GM12872 (cell line): Measurements from ENCODE around the gene SMIM5.

Source experiments
- CTCF ChIP-seq: IDR thresholded peaks from 3 replicates; pipeline ENCODE4 v1.5.1; 2011; ENCODE audit warnings: low read depth, mild to moderate bottlenecking, low read length, moderate library complexity; ENCODE audit not compliant: insufficient read depth

The SMIM5 gene

GRCh38 chr17:75629157-75629556, 4.1 kb upstream of the SMIM5 start:
- no peak for TF ChIP-seq CTCF

GRCh38 chr17:75630071-75630917, 2.9 kb upstream of the SMIM5 start:
- TF ChIP-seq CTCF = no peak

- no peak for TF ChIP-seq CTCF
Measured at GRCh38 chr17:75631353-75631752, 1.9 kb upstream of the SMIM5 start.

- no peak for TF ChIP-seq CTCF
Measured at GRCh38 chr17:75632428-75632827, 806 bp upstream of the SMIM5 start.

GRCh38 chr17:75633486-75634375, 497 bp downstream of the SMIM5 start:
- TF ChIP-seq CTCF = peak; percentile 70

GRCh38 chr17:75634376-75634740, 1.1 kb downstream of the SMIM5 start:
- no peak for TF ChIP-seq CTCF
